ENCODE data around the gene DMD. TPM values are rescaled to one million over a fixed set of nuclear protein-coding genes. Genes with fewer than 3 reads are reported as not detected.

Gene DMD
- total RNA-seq, 2 donors from 2014 or later = 19.6 to 24.9 TPM

DNA sequence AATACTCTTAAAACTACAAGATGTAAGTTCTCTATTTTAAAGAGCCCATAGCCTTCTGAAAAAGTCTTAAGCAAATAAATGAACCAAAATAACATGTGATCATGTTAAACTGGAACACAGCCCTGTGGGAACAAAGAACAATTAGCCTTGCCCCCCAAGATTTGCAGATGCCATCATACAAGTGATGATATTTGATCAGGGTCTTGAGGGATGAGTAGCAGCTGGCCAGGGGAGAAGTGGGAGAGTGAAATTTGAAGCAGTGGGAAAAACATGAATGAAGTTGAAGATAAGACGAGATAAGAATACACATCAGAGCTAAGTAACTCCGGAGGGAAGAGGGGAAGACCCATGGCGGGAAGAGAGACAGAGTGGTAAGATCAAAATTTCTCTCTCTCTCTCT lies 1689.4 kb downstream of the DMD start:
- Mint-ChIP-seq H3K36me3 (ENCODE audit: low read depth) (no peaks in the 10 kb centered on the region), H3K9me3 (peaks cover 50% of the 10 kb centered on the region), H3K4me3 (no peak overlapping the region), H3K4me1 (peaks cover 18% of the 10 kb centered on the region), H3K27me3 (ENCODE audit: insufficient read depth) (no peaks in the 10 kb centered on the region), H3K27ac (no peak overlapping the region)
- TF ChIP-seq, protein P1, sequence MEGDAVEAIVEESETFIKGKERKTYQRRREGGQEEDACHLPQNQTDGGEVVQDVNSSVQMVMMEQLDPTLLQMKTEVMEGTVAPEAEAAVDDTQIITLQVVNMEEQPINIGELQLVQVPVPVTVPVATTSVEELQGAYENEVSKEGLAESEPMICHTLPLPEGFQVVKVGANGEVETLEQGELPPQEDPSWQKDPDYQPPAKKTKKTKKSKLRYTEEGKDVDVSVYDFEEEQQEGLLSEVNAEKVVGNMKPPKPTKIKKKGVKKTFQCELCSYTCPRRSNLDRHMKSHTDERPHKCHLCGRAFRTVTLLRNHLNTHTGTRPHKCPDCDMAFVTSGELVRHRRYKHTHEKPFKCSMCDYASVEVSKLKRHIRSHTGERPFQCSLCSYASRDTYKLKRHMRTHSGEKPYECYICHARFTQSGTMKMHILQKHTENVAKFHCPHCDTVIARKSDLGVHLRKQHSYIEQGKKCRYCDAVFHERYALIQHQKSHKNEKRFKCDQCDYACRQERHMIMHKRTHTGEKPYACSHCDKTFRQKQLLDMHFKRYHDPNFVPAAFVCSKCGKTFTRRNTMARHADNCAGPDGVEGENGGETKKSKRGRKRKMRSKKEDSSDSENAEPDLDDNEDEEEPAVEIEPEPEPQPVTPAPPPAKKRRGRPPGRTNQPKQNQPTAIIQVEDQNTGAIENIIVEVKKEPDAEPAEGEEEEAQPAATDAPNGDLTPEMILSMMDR (conservative IDR thresholded peaks at IDR 0.05) = no peak
- no peaks in the 10 kb centered on the region for H3K4me1 ChIP-seq (ENCODE audit: control insufficient read depth, insufficient read depth, low read length)
- H3K9me3 ChIP-seq (ENCODE audit: control insufficient read depth, low read length) = no peaks in the 10 kb centered on the region
- WGBS, 2 experiments (ENCODE audit: insufficient coverage in 1 of 2, insufficient read length in 1 of 2) = 83% methylated on average over 1 of the region's 3 CpGs; no CpG with 5 or more reads in 1 of the 2 experiments
- no peak overlapping the region for H3K4me3 ChIP-seq (ENCODE audit: low read length)
- H3K27ac ChIP-seq (ENCODE audit: low read depth, low read length) = no peak overlapping the region
- no peak overlapping the region for H3K9ac ChIP-seq (ENCODE audit: extremely low read depth, low read length, poor library complexity, severe bottlenecking)
- no peaks in the 10 kb centered on the region for H3K36me3 ChIP-seq (ENCODE audit: control insufficient read depth, insufficient read depth, low read length)
- no peak for DNase-seq
- H3K27me3 ChIP-seq (ENCODE audit: control insufficient read depth, insufficient read depth, low read length, poor library complexity, severe bottlenecking) = no peaks in the 10 kb centered on the region

DNA sequence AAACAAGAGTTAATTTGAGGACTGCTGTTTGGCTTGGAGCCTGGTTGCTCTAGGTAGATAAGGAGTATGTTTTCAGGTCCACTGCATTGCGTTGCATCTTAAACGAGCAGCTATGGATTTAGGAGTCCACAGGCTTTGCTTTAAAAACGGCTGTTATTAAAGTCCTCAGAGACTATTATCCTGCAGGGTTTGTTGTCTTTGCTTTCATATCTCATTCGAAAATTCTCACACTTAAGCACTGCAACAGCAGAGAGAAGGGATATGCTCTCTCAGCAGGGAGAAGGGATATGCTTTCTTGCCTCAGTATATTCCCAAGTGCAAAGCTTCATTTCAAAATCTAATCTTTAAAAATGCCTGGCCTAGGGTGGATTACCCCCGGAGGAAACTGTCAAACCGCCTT lies 1694.8 kb downstream of the DMD start:
- Mint-ChIP-seq H3K4me1 (no peaks in the 10 kb centered on the region), H3K4me3 (no peak overlapping the region), H3K27ac (no peak overlapping the region), H3K27me3 (ENCODE audit: insufficient read depth) (no peaks in the 10 kb centered on the region), H3K9me3 (peaks cover 36% of the 10 kb centered on the region), H3K36me3 (ENCODE audit: low read depth) (no peaks in the 10 kb centered on the region)
- Histone ChIP-seq H3K9ac (ENCODE audit: extremely low read depth, low read length, poor library complexity, severe bottlenecking) (no peak overlapping the region), H3K27ac (ENCODE audit: low read depth, low read length) (no peak overlapping the region), H3K36me3 (ENCODE audit: control insufficient read depth, insufficient read depth, low read length) (no peaks in the 10 kb centered on the region), H3K9me3 (ENCODE audit: control insufficient read depth, low read length) (no peaks in the 10 kb centered on the region), H3K27me3 (ENCODE audit: control insufficient read depth, insufficient read depth, low read length, poor library complexity, severe bottlenecking) (no peaks in the 10 kb centered on the region), H3K4me1 (ENCODE audit: control insufficient read depth, insufficient read depth, low read length) (no peaks in the 10 kb centered on the region), H3K4me3 (ENCODE audit: low read length) (no peak overlapping the region)
- 85 to 93% methylated on average over 3 to 6 of the region's 6 CpGs for WGBS, 2 experiments (ENCODE audit: insufficient coverage in 1 of 2, insufficient read length in 1 of 2)
- DNase-seq = no peak
- TF ChIP-seq, protein P1 (conservative IDR thresholded peaks at IDR 0.05) = no peak

DNA sequence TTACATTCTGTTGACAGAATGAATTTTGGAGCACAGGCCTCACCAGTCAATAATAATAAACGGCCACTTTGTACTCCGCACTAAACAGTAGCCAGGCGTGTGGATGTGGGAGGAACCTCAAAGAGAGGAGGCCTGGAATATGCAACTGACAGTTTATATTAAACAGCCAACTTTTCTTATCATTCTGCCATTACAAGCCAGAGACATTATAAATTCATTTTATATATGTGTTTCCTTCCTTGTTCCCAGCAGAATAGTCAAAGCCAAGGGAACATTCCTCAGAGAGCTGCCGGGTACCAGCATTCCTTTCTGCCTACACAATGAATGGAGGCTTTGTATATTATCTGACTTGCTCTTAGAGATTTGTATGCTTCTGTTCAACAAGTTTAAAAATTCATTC lies 1703.0 kb downstream of the DMD start:
- peaks cover 31% of the 10 kb centered on the region for H3K9me3 Mint-ChIP-seq
- H3K36me3 Mint-ChIP-seq (ENCODE audit: low read depth) = no peaks in the 10 kb centered on the region
- no peaks in the 10 kb centered on the region for H3K4me1 Mint-ChIP-seq
- Histone ChIP-seq H3K9me3 (ENCODE audit: control insufficient read depth, low read length) (no peaks in the 10 kb centered on the region), H3K27me3 (ENCODE audit: control insufficient read depth, insufficient read depth, low read length, poor library complexity, severe bottlenecking) (no peaks in the 10 kb centered on the region), H3K36me3 (ENCODE audit: control insufficient read depth, insufficient read depth, low read length) (no peaks in the 10 kb centered on the region), H3K9ac (ENCODE audit: extremely low read depth, low read length, poor library complexity, severe bottlenecking) (no peak overlapping the region), H3K4me1 (ENCODE audit: control insufficient read depth, insufficient read depth, low read length) (no peaks in the 10 kb centered on the region), H3K4me3 (ENCODE audit: low read length) (no peak overlapping the region), H3K27ac (ENCODE audit: low read depth, low read length) (peak overlapping the region; percentile 95)
- no peak overlapping the region for H3K4me3 Mint-ChIP-seq
- TF ChIP-seq, protein P1 (conservative IDR thresholded peaks at IDR 0.05) = no peak
- H3K27ac Mint-ChIP-seq = no peak overlapping the region
- WGBS, 2 experiments (ENCODE audit: insufficient coverage in 1 of 2, insufficient read length in 1 of 2) = 86% methylated on average over 4 of the region's 4 CpGs; no CpG with 5 or more reads in 1 of the 2 experiments
- no peak for DNase-seq
- no peaks in the 10 kb centered on the region for H3K27me3 Mint-ChIP-seq (ENCODE audit: insufficient read depth)
